ENCODE measurements around the gene BOLA1. TPM values are rescaled to one million over a fixed set of nuclear protein-coding genes. Genes with fewer than 3 reads are reported as not detected.

Gene BOLA1
- total and polyA plus RNA-seq, 2 donors (not counting 3 experiments of a cell fraction or from before 2014, with no cell fraction given), result 10.8 to 12.2 TPM

GRCh38 chr1:149879556-149879955 is 19.8 kb upstream of the BOLA1 start:
- Histone ChIP-seq H2AFZ (ENCODE audit: low read depth, low read length) (no peak overlapping the region), H3K27ac (ENCODE audit: insufficient read depth, low read depth, low read length) (no peak overlapping the region), H3K9me3 (replicated peaks; ENCODE audit: control insufficient read depth, insufficient read depth, low read length) (no peaks in the 10 kb centered on the region), H3K79me2 (ENCODE audit: control insufficient read depth, insufficient read depth, low read length) (no peaks in the 10 kb centered on the region), H3K9me1 (replicated peaks; ENCODE audit: control insufficient read depth, extremely low read depth, insufficient read depth, low read length) (no peaks in the 10 kb centered on the region), H3K4me2 (ENCODE audit: insufficient read depth, low read length) (no peak overlapping the region), H3K27me3 (ENCODE audit: control insufficient read depth in 2 of 2, insufficient read depth in 2 of 2, low read length in 2 of 2) (peaks cover 0 to 4% of the 10 kb centered on the region in 2 experiments), H3K4me1 (ENCODE audit: control insufficient read depth, extremely low read depth, insufficient read depth, low read length) (peaks cover 2% of the 10 kb centered on the region), H3K36me3 (ENCODE audit: control insufficient read depth in 2 of 2, extremely low read depth in 1 of 2, insufficient read depth in 2 of 2, low read length in 2 of 2) (no peaks in the 10 kb centered on the region), H3K4me3 (replicated peaks in 1 of 3; ENCODE audit: insufficient read depth in 1 of 3, low read depth in 1 of 3, low read length in 3 of 3) (no peak overlapping the region), H4K20me1 (replicated peaks; ENCODE audit: control insufficient read depth, extremely low read depth, insufficient read depth, low read length) (no peaks in the 10 kb centered on the region), H3K9ac (replicated peaks; ENCODE audit: extremely low read depth, insufficient read depth, low read length) (no peak overlapping the region)
- DNase-seq (ENCODE audit: low read depth, low spot score) (no peak), FAIRE-seq (no peak)
- TF ChIP-seq MYC (IDR thresholded peaks at IDR 0.05; ENCODE audit: low read depth, low read length) (no peak), POLR2AphosphoS5 (IDR thresholded peaks at IDR 0.05; ENCODE audit: insufficient read depth, low read depth, low read length) (no peak), CTCF (IDR thresholded peaks at IDR 0.05; ENCODE audit: extremely low read depth in 1 of 2, insufficient read depth in 1 of 2, low read depth in 1 of 2, low read length in 2 of 2) (no peak), FOS (IDR thresholded peaks at IDR 0.05; ENCODE audit: borderline replicate concordance, insufficient read depth, low read length) (no peak), POLR2A (IDR thresholded peaks at IDR 0.05; ENCODE audit: low read depth, low read length) (no peak), JUN (IDR thresholded peaks at IDR 0.05; ENCODE audit: borderline replicate concordance, insufficient read depth, insufficient read length, low read depth) (no peak), GATA2 (IDR thresholded peaks at IDR 0.05; ENCODE audit: insufficient read depth, insufficient read length, low read depth, low read length) (no peak), EZH2 (IDR thresholded peaks at IDR 0.05; ENCODE audit: borderline replicate concordance, low read depth, low read length, severe bottlenecking) (no peak)
- TF ChIP-seq, protein P1, sequence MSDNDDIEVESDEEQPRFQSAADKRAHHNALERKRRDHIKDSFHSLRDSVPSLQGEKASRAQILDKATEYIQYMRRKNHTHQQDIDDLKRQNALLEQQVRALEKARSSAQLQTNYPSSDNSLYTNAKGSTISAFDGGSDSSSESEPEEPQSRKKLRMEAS (IDR thresholded peaks at IDR 0.05; ENCODE audit: insufficient read depth, insufficient read length), result no peak
- intact Hi-C loops (cut with micrococcal nuclease) (no loop called here), dilution Hi-C loops (cut with MboI; ENCODE audit: extremely low pct_ligation_motif_present, low sequenced_read_pairs) (loop anchor here (25.0 kb wide), 1 partner anchor 158 kb away; no protein-coding TSS in a partner anchor)
- CTCF ChIA-PET, result no interaction called here
- POLR2A ChIA-PET, result no interaction called here
- no TSS peak for BruUV-seq (replicated peaks)

Data from endothelial cell of umbilical vein (primary cell).